DND-41 (cell line): Measurements from ENCODE around the gene DAGLA.

ENCODE experiments used
- ATAC-seq: fragments of 200-7000 bp; cut with Tn5 transposase; 3 replicates; pipeline ENCODE4 v1.9.1; 2021; ENCODE audit warnings: low read depth; ENCODE audit not compliant: insufficient read depth
- DNase-seq: peaks from one replicate; pipeline ENCODE4 v3.0.0-alpha.2; 2020
- H2AFZ ChIP-seq: 2 replicates; pipeline ENCODE4 v1.6.0; 2012; ENCODE audit warnings: low read depth, low read length
- H3K27ac ChIP-seq: 2 replicates; pipeline ENCODE4 v1.5.1; 2012; ENCODE audit warnings: low read length, inconsistent platforms
- H3K27me3 ChIP-seq: fragments of 200-600 bp; sonication (generic); 2 replicates; pipeline ENCODE4 v1.6.0; 2012; ENCODE audit warnings: low read length, mild to moderate bottlenecking, inconsistent platforms; ENCODE audit not compliant: insufficient read depth, poor library complexity
- H3K36me3 ChIP-seq: 2 replicates; pipeline ENCODE4 v1.5.1; 2012; ENCODE audit warnings: low read length, inconsistent platforms; ENCODE audit not compliant: insufficient read depth
- H3K4me1 ChIP-seq: 2 replicates; pipeline ENCODE4 v1.5.1; 2012; ENCODE audit warnings: mild to moderate bottlenecking, low read length; ENCODE audit not compliant: insufficient read depth
- H3K4me2 ChIP-seq: 2 replicates; pipeline ENCODE4 v1.6.0; 2012; ENCODE audit warnings: mild to moderate bottlenecking, moderate library complexity, low read length, inconsistent platforms; ENCODE audit not compliant: insufficient read depth
- H3K4me3 ChIP-seq, 2 experiments: fragments of 200-600 bp in 1 of 2; shearing (Covaris generic) in 1 of 2; 2 replicates each; pipeline ENCODE4 v1.5.1; 2012 to 2016; ENCODE audit warnings: inconsistent platforms in 2 of 2, low read length in 2 of 2, mild to moderate bottlenecking in 2 of 2, low read depth in 1 of 2, moderate library complexity in 1 of 2
- H3K79me2 ChIP-seq: 2 replicates; pipeline ENCODE4 v1.6.0; 2012; ENCODE audit warnings: low read length, inconsistent platforms; ENCODE audit not compliant: insufficient read depth
- H3K9ac ChIP-seq: 2 replicates; pipeline ENCODE4 v1.6.0; 2012; ENCODE audit warnings: low read depth, mild to moderate bottlenecking, inconsistent platforms, low read length, moderate library complexity
- H3K9me3 ChIP-seq: 2 replicates; pipeline ENCODE4 v1.5.1; 2012; ENCODE audit warnings: low read length, moderate library complexity, mild to moderate bottlenecking, inconsistent platforms; ENCODE audit not compliant: insufficient read depth, severe bottlenecking
- H4K20me1 ChIP-seq: 2 replicates; pipeline ENCODE4 v1.6.0; 2012; ENCODE audit warnings: low read length; ENCODE audit not compliant: insufficient read depth
- EZH2 ChIP-seq: IDR thresholded peaks from 3 replicates; pipeline ENCODE4 v1.6.1; 2012; ENCODE audit warnings: borderline replicate concordance, low read depth, mild to moderate bottlenecking, moderate library complexity, low read length, inconsistent platforms; ENCODE audit not compliant: severe bottlenecking
- TF ChIP-seq, protein P1 (sequence below): IDR thresholded peaks from 2 replicates; pipeline ENCODE4 v1.5.1; 2012; ENCODE audit warnings: borderline replicate concordance, low read length, moderate library complexity, mild to moderate bottlenecking; ENCODE audit not compliant: poor library complexity, severe bottlenecking; ENCODE audit errors: extremely low read depth

Gene DAGLA

DNA sequence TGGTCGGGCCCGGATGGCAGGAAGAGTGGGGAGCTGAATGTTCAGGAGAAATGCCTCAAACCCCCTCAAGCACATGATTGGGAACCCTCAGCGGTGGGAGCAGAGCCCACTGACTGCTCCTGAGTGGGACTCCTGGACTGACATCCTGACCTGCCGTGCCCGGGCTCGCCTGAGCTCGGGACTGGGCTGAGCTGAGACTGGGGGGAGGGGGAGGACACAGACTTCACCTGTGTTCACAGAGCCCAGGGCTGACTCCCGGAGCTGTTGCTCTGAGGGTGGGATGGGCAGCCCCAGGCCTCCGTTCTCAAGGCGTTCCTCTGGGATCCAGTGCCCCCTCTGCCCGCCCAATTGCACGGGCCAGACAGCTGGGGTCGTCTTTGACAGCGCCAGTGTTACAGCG is 24.6 kb downstream of the DAGLA start:
- no peak overlapping the region for H3K27ac ChIP-seq
- TF ChIP-seq EZH2 = no peak
- TF ChIP-seq, protein P1, sequence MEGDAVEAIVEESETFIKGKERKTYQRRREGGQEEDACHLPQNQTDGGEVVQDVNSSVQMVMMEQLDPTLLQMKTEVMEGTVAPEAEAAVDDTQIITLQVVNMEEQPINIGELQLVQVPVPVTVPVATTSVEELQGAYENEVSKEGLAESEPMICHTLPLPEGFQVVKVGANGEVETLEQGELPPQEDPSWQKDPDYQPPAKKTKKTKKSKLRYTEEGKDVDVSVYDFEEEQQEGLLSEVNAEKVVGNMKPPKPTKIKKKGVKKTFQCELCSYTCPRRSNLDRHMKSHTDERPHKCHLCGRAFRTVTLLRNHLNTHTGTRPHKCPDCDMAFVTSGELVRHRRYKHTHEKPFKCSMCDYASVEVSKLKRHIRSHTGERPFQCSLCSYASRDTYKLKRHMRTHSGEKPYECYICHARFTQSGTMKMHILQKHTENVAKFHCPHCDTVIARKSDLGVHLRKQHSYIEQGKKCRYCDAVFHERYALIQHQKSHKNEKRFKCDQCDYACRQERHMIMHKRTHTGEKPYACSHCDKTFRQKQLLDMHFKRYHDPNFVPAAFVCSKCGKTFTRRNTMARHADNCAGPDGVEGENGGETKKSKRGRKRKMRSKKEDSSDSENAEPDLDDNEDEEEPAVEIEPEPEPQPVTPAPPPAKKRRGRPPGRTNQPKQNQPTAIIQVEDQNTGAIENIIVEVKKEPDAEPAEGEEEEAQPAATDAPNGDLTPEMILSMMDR = no peak
- H3K79me2 ChIP-seq = no peaks in the 10 kb centered on the region
- H3K4me2 ChIP-seq = no peak overlapping the region
- H3K9ac ChIP-seq = no peak overlapping the region
- no peaks in the 10 kb centered on the region for H3K36me3 ChIP-seq
- no peak overlapping the region for H2AFZ ChIP-seq
- no peaks in the 10 kb centered on the region for H3K27me3 ChIP-seq
- no peaks in the 10 kb centered on the region for H3K9me3 ChIP-seq
- DNase-seq (no peak), ATAC-seq (no peak)
- H3K4me3 ChIP-seq = no peak overlapping the region
- H4K20me1 ChIP-seq = no peaks in the 10 kb centered on the region
- H3K4me1 ChIP-seq = no peaks in the 10 kb centered on the region

DNA sequence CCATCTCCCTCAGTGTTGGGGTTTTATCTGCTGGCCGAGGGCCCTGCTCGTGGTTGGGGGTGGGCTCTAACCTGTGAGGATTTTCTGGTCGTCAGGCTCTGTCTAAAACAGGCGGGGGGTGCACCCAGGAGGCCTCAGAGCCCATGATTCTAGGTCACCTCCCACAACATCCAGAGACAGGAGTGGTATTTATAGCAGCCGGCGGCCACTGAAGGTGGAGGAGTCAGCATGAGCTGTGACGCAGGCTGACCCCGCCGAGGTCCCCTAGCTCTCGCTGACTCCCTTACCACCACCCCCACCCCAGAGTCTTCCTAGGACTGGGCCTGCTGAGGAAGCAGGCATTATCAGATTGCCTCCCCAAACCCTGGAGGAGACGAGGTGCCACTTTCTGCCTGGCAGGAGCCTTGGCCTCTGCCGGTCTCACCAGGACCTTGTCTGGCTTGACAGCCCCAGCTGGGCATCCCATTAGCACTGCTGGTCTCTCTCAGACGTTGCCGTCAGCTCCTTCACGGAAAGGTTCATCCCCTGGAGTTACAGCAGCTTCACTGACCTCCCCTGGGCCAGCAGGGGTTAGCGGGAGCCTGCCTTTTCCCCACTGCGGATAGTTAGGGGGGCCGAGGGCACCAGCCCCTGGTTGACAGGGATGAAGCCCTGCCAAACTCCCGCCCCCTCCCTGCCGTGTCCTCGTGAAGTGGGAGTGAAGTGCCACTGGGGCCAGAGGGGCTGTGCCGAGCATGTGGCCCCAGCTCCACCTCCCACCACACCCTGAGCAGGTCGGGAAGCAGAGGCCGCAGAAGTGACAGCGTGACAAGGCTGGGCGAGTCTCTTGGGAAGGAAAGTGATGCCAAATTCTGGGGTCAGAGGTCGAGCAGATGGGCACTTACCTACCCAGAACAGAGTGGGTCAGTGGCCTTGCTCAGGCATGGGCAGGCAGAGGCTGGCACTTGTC is 26.5 kb downstream of the DAGLA start:
- H3K4me2 ChIP-seq = no peak overlapping the region
- H4K20me1 ChIP-seq = no peaks in the 10 kb centered on the region
- H3K9ac ChIP-seq = no peak overlapping the region
- no peaks in the 10 kb centered on the region for H3K36me3 ChIP-seq
- H3K79me2 ChIP-seq = no peaks in the 10 kb centered on the region
- no peak overlapping the region for H3K4me3 ChIP-seq
- no peak overlapping the region for H3K27ac ChIP-seq
- H3K4me1 ChIP-seq = no peaks in the 10 kb centered on the region
- ATAC-seq (no peak), DNase-seq (no peak)
- no peak overlapping the region for H2AFZ ChIP-seq
- no peaks in the 10 kb centered on the region for H3K9me3 ChIP-seq
- H3K27me3 ChIP-seq = no peaks in the 10 kb centered on the region
- TF ChIP-seq, protein P1 = no peak
- no peak for TF ChIP-seq EZH2

DNA sequence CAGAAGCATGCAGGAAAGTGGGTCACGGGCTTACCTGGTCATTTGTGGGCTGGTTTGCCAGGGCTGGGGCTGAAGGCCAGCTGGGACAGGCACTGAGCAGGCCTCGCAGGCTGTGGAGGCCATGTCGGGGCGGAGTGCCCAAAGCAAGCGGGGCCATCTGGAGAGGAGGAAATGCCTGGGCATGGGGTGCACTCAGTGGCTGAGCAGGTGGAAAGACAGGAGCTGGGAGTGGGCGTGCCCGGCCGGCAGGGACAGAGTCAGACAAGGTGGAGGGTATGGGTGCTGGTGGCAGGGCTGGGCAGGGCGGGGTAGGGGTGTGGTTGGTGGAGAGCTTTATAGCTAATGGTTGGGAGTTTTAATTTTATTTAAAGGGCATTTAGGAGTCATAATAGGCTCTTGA is 27.4 kb downstream of the DAGLA start:
- no peak for ATAC-seq
- no peaks in the 10 kb centered on the region for H3K27me3 ChIP-seq
- TF ChIP-seq, protein P1 = no peak
- TF ChIP-seq EZH2 = no peak
- H2AFZ ChIP-seq = no peak overlapping the region
- no peaks in the 10 kb centered on the region for H3K9me3 ChIP-seq
- H3K36me3 ChIP-seq = no peaks in the 10 kb centered on the region
- H3K4me1 ChIP-seq = no peaks in the 10 kb centered on the region
- no peaks in the 10 kb centered on the region for H4K20me1 ChIP-seq
- H3K4me3 ChIP-seq = no peak overlapping the region
- H3K79me2 ChIP-seq = no peaks in the 10 kb centered on the region
- DNase-seq = no peak
- no peak overlapping the region for H3K27ac ChIP-seq
- H3K9ac ChIP-seq = no peak overlapping the region
- no peak overlapping the region for H3K4me2 ChIP-seq
